CD8-positive, alpha-beta memory T cell (primary cell): ENCODE results near the gene MAN2B2. TPM values are rescaled to one million over a fixed set of nuclear protein-coding genes. Genes with fewer than 3 reads are reported as not detected.

Experiments
- CTCF ChIA-PET: fragments of 350-600 bp; sonication (Branson Sonifier 250); formaldehyde crosslinking; loops from one replicate; lab custom pipeline; 2021; ENCODE audit warnings: antibody characterized with exemption; lab: Charles Lee
- POLR2A ChIA-PET: fragments of 350-600 bp; sonication (Branson Sonifier 250); formaldehyde crosslinking; loops from one replicate; lab custom pipeline; 2021; ENCODE audit warnings: antibody characterized with exemption; lab: Charles Lee
- DNase-seq, 5 donors: peaks; one replicate each; pipeline versions ENCODE4 v3.0.0 to v3.0.0-alpha.2; 2020 to 2022; ENCODE audit warnings: mixed read lengths in 1 of 5
- H3K27ac ChIP-seq: one replicate; pipeline ENCODE4 v1.7.0; 2013; ENCODE audit warnings: low read depth, mild to moderate bottlenecking, low read length, moderate library complexity
- H3K27me3 ChIP-seq: 2 replicates; pipeline ENCODE4 v1.7.0; 2013; ENCODE audit warnings: low read length, mild to moderate bottlenecking; ENCODE audit not compliant: insufficient read depth, poor library complexity, severe bottlenecking
- H3K36me3 ChIP-seq: 2 replicates; pipeline ENCODE4 v1.7.0; 2013; ENCODE audit warnings: mild to moderate bottlenecking, low read length, moderate library complexity; ENCODE audit not compliant: insufficient read depth
- H3K4me1 ChIP-seq: 2 replicates; pipeline ENCODE4 v1.7.0; 2013; ENCODE audit warnings: mild to moderate bottlenecking, low read length, moderate library complexity; ENCODE audit not compliant: insufficient read depth
- H3K4me3 ChIP-seq: 2 replicates; pipeline ENCODE4 v1.7.0; 2013; ENCODE audit warnings: mild to moderate bottlenecking, low read length
- H3K9me3 ChIP-seq: 2 replicates; pipeline ENCODE4 v1.7.0; 2013; ENCODE audit warnings: mild to moderate bottlenecking, low read length
- H3K27ac Mint-ChIP-seq, 8 donors: one replicate each; pipeline ENCODE4 v1.8.0; 2020 to 2021; ENCODE audit warnings: mixed read lengths in 8 of 8, mild to moderate bottlenecking in 6 of 8, inconsistent platforms in 3 of 8, moderate library complexity in 3 of 8
- H3K27me3 Mint-ChIP-seq, 2 donors: one replicate each; pipeline ENCODE4 v1.8.0; 2020 to 2021; ENCODE audit warnings: mixed read lengths in 2 of 2, mild to moderate bottlenecking in 1 of 2, moderate library complexity in 1 of 2
- H3K36me3 Mint-ChIP-seq, 3 donors: one replicate each; pipeline ENCODE4 v1.8.0; 2020 to 2021; ENCODE audit warnings: mixed read lengths in 3 of 3, inconsistent platforms in 1 of 3, mild to moderate bottlenecking in 1 of 3
- H3K4me1 Mint-ChIP-seq, 3 donors: one replicate each; pipeline ENCODE4 v1.8.0; 2020 to 2021; ENCODE audit warnings: mixed read lengths in 3 of 3, inconsistent platforms in 1 of 3, mild to moderate bottlenecking in 1 of 3
- H3K4me3 Mint-ChIP-seq, 7 donors: one replicate each; pipeline ENCODE4 v1.8.0; 2020 to 2021; ENCODE audit warnings: mixed read lengths in 7 of 7, mild to moderate bottlenecking in 6 of 7, moderate library complexity in 4 of 7, inconsistent platforms in 2 of 7
- H3K9me3 Mint-ChIP-seq, 5 donors: one replicate each; pipeline ENCODE4 v1.8.0; 2020 to 2022; ENCODE audit warnings: mixed read lengths in 5 of 5, mild to moderate bottlenecking in 3 of 5, moderate library complexity in 2 of 5, inconsistent platforms in 1 of 5
- polyA plus RNA-seq: library from polyadenylated mRNA; unstranded; fragments of 300-500 nt; fragmentation: Illumina TruSeq; gene quantifications from one replicate; pipeline ENCODE4 v1.2.3, GENCODE V29; 2021
- total RNA-seq, 2 experiments: library from RNA; stranded (reverse); gene quantifications; one replicate each; pipeline ENCODE4 v1.2.3, GENCODE V29; 2021

The MAN2B2 gene
- total and polyA plus RNA-seq, 3 experiments from 2014 or later, result 17.5 to 33.5 (median 18.3) TPM

DNA sequence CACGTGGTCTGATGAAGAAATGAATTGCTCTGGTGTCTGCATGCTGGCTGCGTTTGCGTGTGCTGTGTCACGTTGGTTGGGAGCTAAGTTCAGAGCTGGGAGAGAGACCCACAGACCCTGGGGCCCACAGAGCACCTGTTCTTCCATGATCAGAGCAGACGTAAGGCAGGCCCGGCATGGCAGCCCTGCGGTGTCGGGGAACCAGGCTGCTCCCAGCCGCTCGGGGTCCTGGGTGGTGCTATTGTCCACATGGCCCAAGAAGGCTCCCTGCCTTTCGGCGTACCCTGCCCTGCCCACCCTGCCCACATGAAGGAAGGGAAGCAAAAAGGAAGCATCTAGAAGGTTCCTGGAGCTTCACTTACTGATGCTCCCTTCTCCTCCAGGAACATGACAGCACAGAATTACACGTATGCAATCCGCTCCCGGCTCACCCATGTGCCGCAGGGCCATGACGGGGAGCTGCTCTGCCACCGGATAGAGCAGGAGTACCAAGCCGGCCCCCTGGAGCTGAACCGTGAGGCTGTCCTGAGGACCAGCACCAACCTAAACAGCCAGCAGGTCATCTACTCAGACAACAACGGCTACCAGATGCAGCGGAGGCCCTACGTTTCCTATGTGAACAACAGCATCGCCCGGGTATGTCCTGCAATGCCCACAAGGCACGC, 34.6 kb downstream of the MAN2B2 start:
- peaks cover 12 to 21% (median 20%) of the 10 kb centered on the region in 3 donors for H3K4me1 Mint-ChIP-seq
- CTCF ChIA-PET, result no interaction called here
- H3K9me3 Mint-ChIP-seq, result peaks cover 0 to 6% (median 2%) of the 10 kb centered on the region in 5 donors
- H3K4me3 Mint-ChIP-seq, result no peak overlapping the region
- Histone ChIP-seq H3K4me3 (no peak overlapping the region), H3K36me3 (peaks cover 26% of the 10 kb centered on the region), H3K4me1 (no peaks in the 10 kb centered on the region), H3K27me3 (no peaks in the 10 kb centered on the region), H3K9me3 (peaks cover 7% of the 10 kb centered on the region), H3K27ac (no peak overlapping the region)
- no peak for DNase-seq
- POLR2A ChIA-PET, result interaction anchor here (1.1 kb wide), 1 partner anchor 31 kb away, joined by 4 read pairs; the partner anchor contains the start of gene MRFAP1
- H3K36me3 Mint-ChIP-seq, result peaks cover 20 to 95% (median 32%) of the 10 kb centered on the region in 3 donors
- no peaks in the 10 kb centered on the region for H3K27me3 Mint-ChIP-seq
- H3K27ac Mint-ChIP-seq, result peak overlapping the region in 6 of 8 donors; percentile 17 to 95 (median 61)

- no peaks in the 10 kb centered on the region for H3K9me3 Mint-ChIP-seq
Observed at GRCh38 chr4:6610856-6611430, 36.0 kb downstream of the MAN2B2 start.

DNA sequence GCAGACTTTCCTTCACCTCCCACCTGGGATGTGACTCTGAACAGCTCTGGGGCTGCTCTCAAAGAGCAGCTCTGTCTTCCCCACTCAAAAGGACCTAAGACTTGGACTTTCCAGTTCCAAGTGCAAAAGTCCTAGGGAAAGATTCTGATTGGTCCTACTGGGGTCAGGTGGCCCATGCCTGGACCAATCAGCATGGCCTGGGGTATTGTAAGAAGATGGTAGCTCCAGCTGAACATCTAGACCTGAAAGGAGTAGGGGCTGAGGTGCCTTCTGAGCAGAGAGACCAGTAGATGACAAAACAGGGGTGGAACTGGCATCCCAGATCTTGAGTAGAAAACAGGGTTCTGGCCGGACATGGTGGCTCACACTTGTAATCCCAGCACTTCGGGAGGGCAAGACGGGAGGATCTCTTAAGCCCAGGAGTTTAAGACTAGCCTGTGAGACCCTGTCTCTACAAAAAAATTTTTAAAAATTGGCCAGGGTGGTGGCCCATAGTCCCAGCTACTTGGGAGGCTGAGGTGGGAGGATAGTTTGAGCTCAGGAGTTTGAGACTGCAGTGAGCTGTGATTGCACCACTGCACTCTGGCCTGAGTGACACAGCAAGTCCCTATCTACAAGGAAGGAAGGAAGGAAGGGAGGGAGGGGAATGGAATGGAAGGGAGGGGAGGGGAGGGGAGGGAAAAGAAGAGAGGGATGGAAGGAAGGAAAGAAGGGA, 38.1 kb downstream of the MAN2B2 start:
- no peaks in the 10 kb centered on the region for H3K27me3 ChIP-seq
- ChIA-PET POLR2A (interaction anchor here (1.6 kb wide), 1 partner anchor 27 kb away, joined by 3 read pairs; the partner anchor contains the start of gene MRFAP1), CTCF (no interaction called here)
- Mint-ChIP-seq H3K27me3 (no peaks in the 10 kb centered on the region), H3K4me3 (no peak overlapping the region), H3K9me3 (no peaks in the 10 kb centered on the region), H3K27ac (peak overlapping the region in 5 of 8 donors; percentile 4 to 78 (median 47)), H3K4me1 (peaks cover 7 to 14% (median 13%) of the 10 kb centered on the region in 3 donors), H3K36me3 (peaks cover 11 to 91% (median 21%) of the 10 kb centered on the region in 3 donors)
- peaks cover 27% of the 10 kb centered on the region for H3K36me3 ChIP-seq
- DNase-seq, result no peak
- no peak overlapping the region for H3K27ac ChIP-seq
- no peaks in the 10 kb centered on the region for H3K4me1 ChIP-seq
- H3K9me3 ChIP-seq, result no peaks in the 10 kb centered on the region
- H3K4me3 ChIP-seq, result no peak overlapping the region

More at GRCh38 chr4:6610856-6611430, 36.0 kb downstream of the MAN2B2 start:
- ChIA-PET POLR2A (interaction anchor here (0.6 kb wide), 1 partner anchor 10 kb away, joined by 3 read pairs; no protein-coding TSS in a partner anchor), CTCF (interaction anchor here (1.0 kb wide), 1 partner anchor 36 kb away, joined by 3 read pairs; no protein-coding TSS in a partner anchor)
- no peak for DNase-seq
- H3K27ac ChIP-seq, result no peak overlapping the region
- no peaks in the 10 kb centered on the region for H3K9me3 ChIP-seq
- H3K27ac Mint-ChIP-seq, result no peak overlapping the region
- peaks cover 7 to 94% (median 24%) of the 10 kb centered on the region in 3 donors for H3K36me3 Mint-ChIP-seq
- no peaks in the 10 kb centered on the region for H3K27me3 ChIP-seq
- peaks cover 12 to 21% (median 20%) of the 10 kb centered on the region in 3 donors for H3K4me1 Mint-ChIP-seq
- peaks cover 18% of the 10 kb centered on the region for H3K36me3 ChIP-seq
- H3K27me3 Mint-ChIP-seq, result no peaks in the 10 kb centered on the region
- no peaks in the 10 kb centered on the region for H3K4me1 ChIP-seq
- H3K4me3 Mint-ChIP-seq, result no peak overlapping the region
- no peak overlapping the region for H3K4me3 ChIP-seq

- Mint-ChIP-seq H3K36me3 (peaks cover 11 to 91% (median 26%) of the 10 kb centered on the region in 3 donors), H3K4me1 (peaks cover 3 to 5% (median 5%) of the 10 kb centered on the region in 3 donors), H3K27me3 (no peaks in the 10 kb centered on the region), H3K27ac (peak overlapping the region in 1 of 8 donors; percentile 47), H3K4me3 (no peak overlapping the region), H3K9me3 (no peaks in the 10 kb centered on the region)
- Histone ChIP-seq H3K4me1 (no peaks in the 10 kb centered on the region), H3K36me3 (peaks cover 27% of the 10 kb centered on the region), H3K4me3 (no peak overlapping the region), H3K27me3 (no peaks in the 10 kb centered on the region), H3K9me3 (no peaks in the 10 kb centered on the region), H3K27ac (no peak overlapping the region)
- POLR2A ChIA-PET, result interaction anchor here (1.6 kb wide), 1 partner anchor 26 kb away, joined by 3 read pairs; the partner anchor contains the start of gene MRFAP1
- CTCF ChIA-PET, result no interaction called here
- no peak for DNase-seq
Observed at GRCh38 chr4:6613676-6614651, 39.0 kb downstream of the MAN2B2 start.

DNA sequence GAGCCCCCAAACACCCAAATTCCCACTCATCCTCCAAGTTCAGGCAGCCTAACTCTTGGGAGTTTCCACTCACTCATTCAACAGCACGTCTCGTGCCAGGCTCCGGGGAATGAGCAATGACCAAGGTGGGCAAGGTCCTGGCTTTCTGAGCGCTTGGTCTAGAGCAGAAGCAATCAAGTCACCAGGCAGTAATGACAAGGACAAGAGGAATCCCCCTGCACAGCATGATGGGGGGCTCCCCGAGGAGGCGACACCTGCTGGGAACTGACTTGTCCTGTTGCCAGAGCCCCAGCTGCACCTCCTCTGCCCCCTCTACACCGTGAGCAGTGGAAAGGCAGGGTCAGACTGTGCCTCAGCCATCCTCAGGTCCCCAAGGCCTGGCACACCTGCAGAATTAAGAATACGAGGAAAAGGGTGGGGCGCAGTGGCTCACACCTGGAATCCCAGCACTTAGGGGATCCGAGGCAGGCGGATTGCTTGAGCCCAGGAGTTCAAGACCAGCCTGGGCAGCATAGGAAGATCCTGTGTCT, 39.8 kb downstream of the MAN2B2 start:
- Histone ChIP-seq H3K4me3 (no peak overlapping the region), H3K27ac (no peak overlapping the region), H3K4me1 (no peaks in the 10 kb centered on the region), H3K9me3 (no peaks in the 10 kb centered on the region), H3K36me3 (peaks cover 27% of the 10 kb centered on the region), H3K27me3 (no peaks in the 10 kb centered on the region)
- no peaks in the 10 kb centered on the region for H3K9me3 Mint-ChIP-seq
- H3K4me3 Mint-ChIP-seq, result no peak overlapping the region
- peaks cover 11 to 91% (median 29%) of the 10 kb centered on the region in 3 donors for H3K36me3 Mint-ChIP-seq
- H3K4me1 Mint-ChIP-seq, result no peaks in the 10 kb centered on the region
- no peaks in the 10 kb centered on the region for H3K27me3 Mint-ChIP-seq
- DNase-seq, result no peak
- CTCF ChIA-PET, result no interaction called here
- H3K27ac Mint-ChIP-seq, result peak overlapping the region in 2 of 8 donors; percentile 38 to 90
- POLR2A ChIA-PET, result no interaction called here

DNA sequence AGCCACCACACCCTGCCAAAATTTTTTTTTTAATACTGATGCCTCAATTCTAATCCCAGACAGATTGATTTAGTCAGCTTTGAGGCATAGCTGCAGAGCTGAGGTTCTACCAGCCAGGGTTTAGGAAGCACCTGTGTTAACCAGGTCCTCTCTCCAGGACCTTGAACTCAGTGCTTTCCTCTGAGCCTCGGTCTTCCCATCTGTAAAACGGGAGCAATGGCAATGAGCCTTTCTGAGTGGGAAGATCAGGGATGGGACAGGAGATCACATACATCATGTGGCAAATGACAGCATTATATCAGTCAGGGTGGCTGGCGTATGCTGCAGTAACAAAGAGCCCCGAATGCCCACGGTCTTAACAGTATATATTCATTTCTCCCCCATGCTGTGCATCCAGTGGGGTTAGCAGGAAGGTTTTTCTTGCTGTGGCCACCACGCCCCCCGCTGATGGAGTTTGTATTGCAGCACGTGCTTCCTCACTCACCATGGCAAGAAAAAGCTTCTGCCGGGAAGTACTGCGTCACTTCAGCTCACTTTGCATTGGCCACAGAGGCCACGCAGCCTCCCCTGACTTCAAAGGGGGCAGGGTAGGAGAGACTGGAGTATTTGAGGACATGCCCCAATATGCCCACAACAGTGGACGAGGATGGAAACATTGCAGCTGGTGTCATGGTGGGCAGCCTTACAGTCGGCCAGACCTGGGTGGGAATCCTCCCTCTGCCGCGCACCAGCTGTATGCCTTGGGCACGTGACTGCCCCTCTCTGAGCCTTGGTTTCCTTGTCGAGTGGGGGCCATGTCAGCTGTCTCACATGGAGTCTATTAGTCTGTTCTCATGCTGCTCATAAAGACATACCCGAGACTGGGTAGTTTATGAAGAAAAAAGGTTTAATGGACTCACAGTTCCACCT, 41.4 kb downstream of the MAN2B2 start:
- H3K4me1 ChIP-seq, result no peaks in the 10 kb centered on the region
- Mint-ChIP-seq H3K27ac (peak overlapping the region in 2 of 8 donors; percentile 30 to 75), H3K4me1 (no peaks in the 10 kb centered on the region), H3K9me3 (no peaks in the 10 kb centered on the region), H3K4me3 (no peak overlapping the region), H3K27me3 (no peaks in the 10 kb centered on the region), H3K36me3 (peaks cover 11 to 90% (median 29%) of the 10 kb centered on the region in 3 donors)
- CTCF ChIA-PET, result no interaction called here
- H3K27ac ChIP-seq, result no peak overlapping the region
- H3K9me3 ChIP-seq, result no peaks in the 10 kb centered on the region
- no peaks in the 10 kb centered on the region for H3K27me3 ChIP-seq
- DNase-seq, result no peak
- H3K4me3 ChIP-seq, result no peak overlapping the region
- H3K36me3 ChIP-seq, result peaks cover 22% of the 10 kb centered on the region
- POLR2A ChIA-PET, result no interaction called here
